Urothelium cell line (cell line): Measurements from ENCODE around the gene CCDC40.

Source experiments
- DNase-seq: peaks from one replicate; pipeline ENCODE4 v3.0.0; 2011; ENCODE audit warnings: low spot score, mixed read lengths
- FAIRE-seq: peaks from 2 replicates; lab custom pipeline; 2011; peaks lifted over from hg19 to GRCh38; lab: Jason Lieb, UNC

Gene CCDC40

DNA sequence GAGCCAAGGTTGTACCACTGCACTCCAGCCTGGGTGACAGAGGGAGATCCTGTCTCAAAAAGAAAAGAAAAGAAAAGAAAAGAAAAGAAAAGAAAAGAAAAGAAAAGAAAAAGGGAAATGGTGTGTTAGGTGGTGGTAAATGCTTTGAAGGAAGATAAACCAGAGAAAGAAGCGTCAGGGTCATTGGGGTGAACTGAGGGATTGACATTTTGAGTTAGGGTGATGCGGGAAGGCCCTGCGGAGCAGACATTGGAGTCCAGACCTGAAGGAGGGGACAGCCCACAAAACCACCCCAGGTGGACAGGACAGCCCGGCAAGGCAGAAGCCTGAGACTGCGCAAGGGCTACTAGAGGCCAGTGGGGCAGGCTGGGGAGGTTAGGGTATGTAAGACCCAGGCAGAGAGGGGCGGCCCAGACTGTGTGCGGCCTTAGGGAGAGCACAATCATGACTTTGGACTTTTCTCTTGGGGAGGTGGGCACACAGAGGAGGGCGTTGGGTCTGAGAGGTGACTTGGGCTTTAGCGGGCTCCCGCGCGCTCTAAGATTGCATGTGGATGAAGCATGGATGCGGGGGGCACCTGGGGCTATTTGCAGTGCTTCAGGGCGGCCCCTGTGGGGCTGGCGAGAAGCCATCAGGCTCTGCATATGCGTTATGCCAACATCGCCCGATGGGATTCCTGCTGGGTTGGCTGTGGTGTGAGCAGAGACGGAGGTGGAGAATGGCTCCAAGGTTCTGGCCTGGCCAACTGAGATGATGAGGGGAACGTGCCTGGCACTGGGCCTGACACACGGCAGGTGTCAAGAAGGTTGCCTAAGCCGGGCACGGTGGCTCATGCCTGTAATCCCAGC lies 61.6 kb downstream of the CCDC40 start:
- no peak for DNase-seq
- FAIRE-seq, result no peak

DNA sequence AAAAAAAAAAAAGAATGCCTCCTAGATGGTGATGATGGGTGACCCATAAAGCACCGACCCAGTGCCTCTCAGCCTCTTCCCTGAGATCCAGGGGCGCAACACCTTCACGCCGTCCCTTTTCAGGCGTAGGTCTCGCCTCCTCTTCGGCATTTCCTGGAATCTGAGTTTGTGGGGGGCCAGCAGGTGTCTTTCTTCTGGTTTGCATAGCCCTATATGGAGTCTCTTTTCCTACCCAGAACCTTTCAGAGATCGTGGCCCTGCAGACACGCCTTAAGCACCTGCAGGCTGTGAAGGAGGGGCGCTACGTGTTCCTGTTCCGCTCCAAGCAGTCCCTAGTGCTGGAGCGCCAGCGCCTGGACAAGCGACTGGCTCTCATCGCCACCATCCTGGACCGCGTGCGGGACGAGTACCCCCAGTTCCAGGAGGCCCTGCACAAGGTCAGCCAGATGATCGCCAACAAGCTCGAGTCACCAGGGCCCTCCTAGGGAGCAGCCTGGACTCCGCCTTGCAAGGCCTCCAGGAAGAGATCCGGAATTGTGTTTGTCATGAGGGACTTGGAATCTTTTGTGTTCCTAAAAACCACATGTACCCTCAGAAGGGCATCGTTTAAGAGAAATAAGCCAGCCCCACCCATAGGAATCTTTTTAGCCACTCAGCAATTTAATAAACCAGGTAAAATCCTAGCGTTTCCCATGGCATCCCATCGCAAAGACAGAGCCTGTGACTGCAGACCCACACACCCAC lies 63.0 kb downstream of the CCDC40 start:
- FAIRE-seq (no peak), DNase-seq (no peak)

DNA sequence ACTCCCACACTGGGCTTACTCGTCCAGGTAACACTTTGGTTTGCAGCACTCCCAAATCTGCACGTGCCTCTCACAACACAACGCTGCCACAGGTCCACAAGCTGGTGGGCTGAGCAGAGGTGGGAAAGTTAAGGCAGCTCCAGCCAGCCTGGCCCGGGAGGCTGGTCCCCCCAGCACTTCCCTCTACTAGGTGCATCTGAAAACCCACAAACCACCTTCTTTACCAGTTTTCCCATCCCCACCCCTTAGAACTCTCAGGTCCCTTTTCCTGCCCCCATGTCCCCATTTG lies 63.5 kb downstream of the CCDC40 start:
- no peak for DNase-seq
- peak; percentile 65 for FAIRE-seq

DNA sequence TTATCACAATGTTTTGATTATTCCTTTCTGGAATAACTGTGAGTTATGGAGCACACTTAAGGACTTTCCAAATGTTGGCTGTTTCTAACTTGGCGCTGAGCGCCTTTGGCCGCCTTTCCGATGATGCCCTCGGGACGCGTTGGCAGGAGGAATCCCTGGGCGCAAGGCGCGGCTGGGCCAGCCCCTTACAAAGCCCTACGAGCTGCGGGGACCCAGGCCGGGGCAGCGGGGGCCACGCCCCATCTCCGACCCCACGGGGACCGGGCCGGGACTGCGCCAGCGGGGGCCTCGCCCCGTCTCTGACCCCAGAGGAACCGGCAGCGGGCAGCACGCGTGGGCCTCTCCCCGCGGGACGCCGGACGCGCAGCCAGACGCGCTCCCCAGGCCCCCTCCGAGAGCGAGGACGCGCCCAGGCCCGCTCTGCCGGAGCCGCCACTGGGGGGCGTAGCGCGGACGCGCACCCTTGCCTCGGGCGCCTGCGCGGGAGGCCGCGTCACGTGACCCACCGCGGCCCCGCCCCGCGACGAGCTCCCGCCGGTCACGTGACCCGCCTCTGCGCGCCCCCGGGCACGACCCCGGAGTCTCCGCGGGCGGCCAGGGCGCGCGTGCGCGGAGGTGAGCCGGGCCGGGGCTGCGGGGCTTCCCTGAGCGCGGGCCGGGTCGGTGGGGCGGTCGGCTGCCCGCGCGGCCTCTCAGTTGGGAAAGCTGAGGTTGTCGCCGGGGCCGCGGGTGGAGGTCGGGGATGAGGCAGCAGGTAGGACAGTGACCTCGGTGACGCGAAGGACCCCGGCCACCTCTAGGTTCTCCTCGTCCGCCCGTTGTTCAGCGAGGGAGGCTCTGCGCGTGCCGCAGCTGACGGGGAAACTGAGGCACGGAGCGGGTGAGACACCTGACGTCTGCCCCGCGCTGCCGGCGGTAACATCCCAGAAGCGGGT lies 64.8 kb downstream of the CCDC40 start, which contains the start of gene GAA:
Gene GAA, plus strand, starts transcription at position 571 of the 935 bp plus-strand sequence. CDS start 3,006 bp downstream, outside the sequence.
- FAIRE-seq (peak; percentile 99), DNase-seq (peak; percentile 99)

DNA sequence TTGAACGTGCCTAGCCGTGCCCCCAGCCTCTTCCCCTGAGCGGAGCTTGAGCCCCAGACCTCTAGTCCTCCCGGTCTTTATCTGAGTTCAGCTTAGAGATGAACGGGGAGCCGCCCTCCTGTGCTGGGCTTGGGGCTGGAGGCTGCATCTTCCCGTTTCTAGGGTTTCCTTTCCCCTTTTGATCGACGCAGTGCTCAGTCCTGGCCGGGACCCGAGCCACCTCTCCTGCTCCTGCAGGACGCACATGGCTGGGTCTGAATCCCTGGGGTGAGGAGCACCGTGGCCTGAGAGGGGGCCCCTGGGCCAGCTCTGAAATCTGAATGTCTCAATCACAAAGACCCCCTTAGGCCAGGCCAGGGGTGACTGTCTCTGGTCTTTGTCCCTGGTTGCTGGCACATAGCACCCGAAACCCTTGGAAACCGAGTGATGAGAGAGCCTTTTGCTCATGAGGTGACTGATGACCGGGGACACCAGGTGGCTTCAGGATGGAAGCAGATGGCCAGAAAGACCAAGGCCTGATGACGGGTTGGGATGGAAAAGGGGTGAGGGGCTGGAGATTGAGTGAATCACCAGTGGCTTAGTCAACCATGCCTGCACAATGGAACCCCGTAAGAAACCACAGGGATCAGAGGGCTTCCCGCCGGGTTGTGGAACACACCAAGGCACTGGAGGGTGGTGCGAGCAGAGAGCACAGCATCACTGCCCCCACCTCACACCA lies 65.7 kb downstream of the CCDC40 start:
- FAIRE-seq, result peak; percentile 37
- DNase-seq, result peak; percentile 55

DNA sequence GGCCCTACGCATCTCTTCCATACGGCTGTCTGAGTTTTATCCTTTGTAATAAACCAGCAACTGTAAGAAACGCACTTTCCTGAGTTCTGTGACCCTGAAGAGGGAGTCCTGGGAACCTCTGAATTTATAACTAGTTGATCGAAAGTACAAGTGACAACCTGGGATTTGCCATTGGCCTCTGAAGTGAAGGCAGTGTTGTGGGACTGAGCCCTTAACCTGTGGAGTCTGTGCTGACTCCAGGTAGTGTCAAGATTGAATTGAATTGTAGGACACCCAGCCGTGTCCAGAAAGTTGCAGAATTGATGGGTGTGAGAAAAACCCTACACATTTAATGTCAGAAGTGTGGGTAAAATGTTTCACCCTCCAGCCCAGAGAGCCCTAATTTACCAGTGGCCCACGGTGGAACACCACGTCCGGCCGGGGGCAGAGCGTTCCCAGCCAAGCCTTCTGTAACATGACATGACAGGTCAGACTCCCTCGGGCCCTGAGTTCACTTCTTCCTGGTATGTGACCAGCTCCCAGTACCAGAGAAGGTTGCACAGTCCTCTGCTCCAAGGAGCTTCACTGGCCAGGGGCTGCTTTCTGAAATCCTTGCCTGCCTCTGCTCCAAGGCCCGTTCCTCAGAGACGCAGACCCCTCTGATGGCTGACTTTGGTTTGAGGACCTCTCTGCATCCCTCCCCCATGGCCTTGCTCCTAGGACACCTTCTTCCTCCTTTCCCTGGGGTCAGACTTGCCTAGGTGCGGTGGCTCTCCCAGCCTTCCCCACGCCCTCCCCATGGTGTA lies 66.4 kb downstream of the CCDC40 start:
- FAIRE-seq, result no peak

GRCh38 chr17:80103449-80104085 lies 67.1 kb downstream of the CCDC40 start:
- FAIRE-seq, result no peak
- DNase-seq, result no peak

More for the DNA sequence above, 66.4 kb downstream of the CCDC40 start:
- no peak for DNase-seq

- no peak for FAIRE-seq
- DNase-seq, result no peak
Measured at GRCh38 chr17:80104321-80104955, 68.0 kb downstream of the CCDC40 start.

GRCh38 chr17:80104956-80105375 lies 68.5 kb downstream of the CCDC40 start:
- no peak for DNase-seq
- peak; percentile 53 for FAIRE-seq

DNA sequence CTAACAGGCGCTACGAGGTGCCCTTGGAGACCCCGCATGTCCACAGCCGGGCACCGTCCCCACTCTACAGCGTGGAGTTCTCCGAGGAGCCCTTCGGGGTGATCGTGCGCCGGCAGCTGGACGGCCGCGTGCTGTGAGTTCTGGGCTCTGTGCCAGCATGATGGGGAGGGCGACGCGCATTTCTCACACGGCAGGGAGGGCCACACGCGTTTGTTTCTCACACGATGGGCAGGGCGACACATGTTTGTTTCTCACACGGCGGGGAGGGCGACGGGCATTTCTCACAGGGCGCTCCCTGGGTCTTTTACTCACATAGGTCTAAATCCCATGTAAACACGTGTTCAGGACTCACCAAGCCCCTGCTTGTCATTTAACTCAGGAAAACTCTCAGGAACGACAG lies 69.3 kb downstream of the CCDC40 start:
- no peak for FAIRE-seq
- no peak for DNase-seq

DNA sequence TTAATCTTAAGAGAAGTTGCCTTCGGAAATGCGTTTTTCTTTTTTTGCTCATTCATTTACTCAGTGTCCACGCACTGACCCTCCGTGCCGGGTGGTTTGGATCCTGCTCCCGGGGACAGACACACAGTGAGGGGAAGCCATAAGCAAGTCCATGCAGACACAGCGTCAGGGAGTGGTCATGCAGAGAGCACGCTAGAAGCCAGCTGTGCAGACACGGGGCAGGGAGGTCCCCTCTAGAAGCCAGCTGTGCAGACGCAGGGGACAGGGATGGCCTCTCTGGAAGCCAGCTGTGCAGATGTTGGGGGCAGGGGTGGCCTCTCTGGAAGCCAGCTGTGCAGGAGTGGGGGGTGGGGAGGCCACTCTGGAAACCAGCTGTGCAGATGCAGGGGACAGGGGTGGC lies 69.7 kb downstream of the CCDC40 start:
- DNase-seq (no peak), FAIRE-seq (no peak)

DNA sequence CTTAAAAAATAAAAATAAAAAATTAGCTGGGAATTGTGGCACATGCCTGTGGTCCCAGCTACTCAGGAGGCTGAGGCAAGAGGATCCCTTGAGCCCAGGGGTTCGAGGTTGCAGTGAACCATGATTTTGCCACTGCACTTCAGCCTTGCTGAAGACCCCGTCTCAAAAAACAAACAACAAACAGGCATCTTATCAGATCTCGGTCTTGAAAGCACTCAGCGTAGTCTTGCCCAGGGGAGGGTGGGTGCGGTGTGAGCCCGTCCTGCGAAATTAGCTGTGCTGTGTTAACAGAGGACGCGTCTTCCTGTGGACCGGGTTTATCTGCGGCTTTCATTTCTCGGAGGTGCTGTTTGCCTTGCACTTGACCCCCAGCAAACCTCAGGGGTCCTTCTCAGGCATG lies 70.3 kb downstream of the CCDC40 start:
- DNase-seq (no peak), FAIRE-seq (no peak)

- FAIRE-seq, result peak; percentile 42
- no peak for DNase-seq
Measured at GRCh38 chr17:80107231-80108021, 71.0 kb downstream of the CCDC40 start.

- FAIRE-seq (peak; percentile 75), DNase-seq (no peak)
Measured at GRCh38 chr17:80108036-80108971, 71.9 kb downstream of the CCDC40 start.

DNA sequence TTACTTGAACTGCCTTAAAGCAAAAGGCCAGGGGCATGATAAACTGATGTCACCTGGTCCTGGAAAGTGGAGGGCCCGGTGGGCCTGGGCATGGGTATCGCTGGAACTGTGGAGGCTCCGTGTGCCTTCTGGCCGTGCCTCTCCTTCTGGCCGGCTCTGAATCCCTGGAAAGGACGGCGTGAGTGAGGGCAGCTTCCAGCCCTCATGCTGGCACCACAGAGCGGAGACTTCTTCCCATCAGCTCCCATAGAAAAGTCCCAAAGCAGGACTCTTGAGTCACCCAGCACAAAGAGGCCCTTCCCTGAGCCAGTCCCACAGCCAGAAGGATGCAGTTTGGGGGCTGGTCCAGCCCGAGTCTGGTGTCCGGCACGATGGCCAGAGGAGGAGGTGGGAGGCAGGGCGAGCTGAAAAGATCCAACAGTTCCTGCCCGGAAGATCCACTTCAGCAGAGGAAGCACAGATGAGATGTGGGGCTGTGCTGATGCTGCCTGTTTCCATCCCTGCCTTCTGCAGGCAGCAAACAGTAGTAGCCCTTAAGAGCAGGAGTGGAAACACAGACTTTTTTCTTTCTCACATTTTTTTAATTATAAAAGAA lies 72.7 kb downstream of the CCDC40 start:
- FAIRE-seq (no peak), DNase-seq (no peak)

GRCh38 chr17:80109713-80110446 lies 73.4 kb downstream of the CCDC40 start:
- FAIRE-seq, result no peak
- DNase-seq, result peak; percentile 66
